ENCODE measurements around the gene C1QTNF6. TPM values are rescaled to one million over a fixed set of nuclear protein-coding genes. Genes with fewer than 3 reads are reported as not detected.

C1QTNF6 gene
- total RNA-seq, 1 donor from 2014 or later, result 4.6 TPM

- H3K27ac ChIP-seq, result no peak overlapping the region
- DNase-seq (ENCODE audit: low spot score in 2 of 2), result no peak
- H3K36me3 ChIP-seq, result no peaks in the 10 kb centered on the region
- TF ChIP-seq CTCF (IDR thresholded peaks at IDR 0.05), result no peak
- H3K4me1 ChIP-seq, result no peaks in the 10 kb centered on the region
- no peaks in the 10 kb centered on the region for H3K27me3 ChIP-seq
- intact Hi-C loops (cut with DNase I), result no loop called here
- H3K4me3 ChIP-seq, result no peak overlapping the region
- no peaks in the 10 kb centered on the region for H3K9me3 ChIP-seq
Measured at GRCh38 chr22:37224757-37225420, 36.8 kb upstream of the C1QTNF6 start.

GRCh38 chr22:37223965-37224551 is 36.0 kb upstream of the C1QTNF6 start:
- no peak for TF ChIP-seq CTCF (IDR thresholded peaks at IDR 0.05)
- Histone ChIP-seq H3K4me1 (no peaks in the 10 kb centered on the region), H3K4me3 (no peak overlapping the region), H3K9me3 (no peaks in the 10 kb centered on the region), H3K27ac (no peak overlapping the region), H3K27me3 (no peaks in the 10 kb centered on the region), H3K36me3 (no peaks in the 10 kb centered on the region)
- intact Hi-C loops (cut with DNase I), result no loop called here
- no peak for DNase-seq (ENCODE audit: low spot score in 2 of 2)

- intact Hi-C loops (cut with DNase I), result no loop called here
- Histone ChIP-seq H3K27ac (no peak overlapping the region), H3K36me3 (no peaks in the 10 kb centered on the region), H3K9me3 (no peaks in the 10 kb centered on the region), H3K27me3 (no peaks in the 10 kb centered on the region), H3K4me1 (no peaks in the 10 kb centered on the region), H3K4me3 (no peak overlapping the region)
- no peak for TF ChIP-seq CTCF (IDR thresholded peaks at IDR 0.05)
- no peak for DNase-seq (ENCODE audit: low spot score in 2 of 2)
Measured at GRCh38 chr22:37222440-37222971, 34.5 kb upstream of the C1QTNF6 start.

GRCh38 chr22:37221424-37222333 is 33.6 kb upstream of the C1QTNF6 start:
- Histone ChIP-seq H3K27me3 (no peaks in the 10 kb centered on the region), H3K27ac (no peak overlapping the region), H3K4me1 (no peaks in the 10 kb centered on the region), H3K36me3 (no peaks in the 10 kb centered on the region), H3K9me3 (no peaks in the 10 kb centered on the region), H3K4me3 (no peak overlapping the region)
- DNase-seq (ENCODE audit: low spot score in 2 of 2), result no peak
- intact Hi-C loops (cut with DNase I), result no loop called here
- TF ChIP-seq CTCF (IDR thresholded peaks at IDR 0.05), result no peak

- intact Hi-C loops (cut with DNase I), result no loop called here
- Histone ChIP-seq H3K27ac (no peak overlapping the region), H3K4me3 (no peak overlapping the region), H3K36me3 (no peaks in the 10 kb centered on the region), H3K9me3 (no peaks in the 10 kb centered on the region), H3K27me3 (no peaks in the 10 kb centered on the region), H3K4me1 (no peaks in the 10 kb centered on the region)
- TF ChIP-seq CTCF (IDR thresholded peaks at IDR 0.05), result no peak
- no peak for DNase-seq (ENCODE audit: low spot score in 2 of 2)
Measured at GRCh38 chr22:37220543-37220981, 32.5 kb upstream of the C1QTNF6 start.

All from ascending aorta (tissue), 2 donors.